ENCODE results near the gene TMEM179.

- TF ChIP-seq CTCF (IDR thresholded peaks at IDR 0.05): no peak
- TF ChIP-seq EP300 (IDR thresholded peaks at IDR 0.05): no peak
- TF ChIP-seq POLR2A (IDR thresholded peaks at IDR 0.05): no peak
These were observed 37.4 kb upstream of the TMEM179 start for GRCh38 chr14:104641753-104642539.
